ENCODE data around the gene BTBD8.

The BTBD8 gene

DNA sequence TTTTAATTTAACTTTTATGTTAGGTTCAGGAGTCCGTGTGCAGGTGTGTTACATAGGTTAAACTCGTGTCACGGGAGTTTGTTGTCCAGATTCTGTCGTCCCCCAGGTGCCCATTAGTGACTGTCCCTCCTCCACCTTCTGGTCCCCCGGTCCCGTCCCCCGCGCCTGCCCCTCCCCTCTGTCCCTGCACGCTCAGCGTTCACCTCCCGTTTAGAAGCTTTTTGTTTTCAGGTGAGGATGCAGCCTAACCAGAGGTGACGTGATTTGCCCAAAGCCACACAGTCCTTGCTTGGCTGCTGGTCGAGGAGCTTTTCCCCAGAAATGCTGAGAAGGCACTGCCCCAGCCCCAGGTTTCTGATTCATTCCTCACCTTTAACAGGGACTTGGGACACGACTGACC, 138.4 kb downstream of the BTBD8 start:
- H3K36me3 ChIP-seq (ENCODE audit: control insufficient read depth, insufficient read depth, low read length), result no peaks in the 10 kb centered on the region
- TF ChIP-seq, protein P1, sequence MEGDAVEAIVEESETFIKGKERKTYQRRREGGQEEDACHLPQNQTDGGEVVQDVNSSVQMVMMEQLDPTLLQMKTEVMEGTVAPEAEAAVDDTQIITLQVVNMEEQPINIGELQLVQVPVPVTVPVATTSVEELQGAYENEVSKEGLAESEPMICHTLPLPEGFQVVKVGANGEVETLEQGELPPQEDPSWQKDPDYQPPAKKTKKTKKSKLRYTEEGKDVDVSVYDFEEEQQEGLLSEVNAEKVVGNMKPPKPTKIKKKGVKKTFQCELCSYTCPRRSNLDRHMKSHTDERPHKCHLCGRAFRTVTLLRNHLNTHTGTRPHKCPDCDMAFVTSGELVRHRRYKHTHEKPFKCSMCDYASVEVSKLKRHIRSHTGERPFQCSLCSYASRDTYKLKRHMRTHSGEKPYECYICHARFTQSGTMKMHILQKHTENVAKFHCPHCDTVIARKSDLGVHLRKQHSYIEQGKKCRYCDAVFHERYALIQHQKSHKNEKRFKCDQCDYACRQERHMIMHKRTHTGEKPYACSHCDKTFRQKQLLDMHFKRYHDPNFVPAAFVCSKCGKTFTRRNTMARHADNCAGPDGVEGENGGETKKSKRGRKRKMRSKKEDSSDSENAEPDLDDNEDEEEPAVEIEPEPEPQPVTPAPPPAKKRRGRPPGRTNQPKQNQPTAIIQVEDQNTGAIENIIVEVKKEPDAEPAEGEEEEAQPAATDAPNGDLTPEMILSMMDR (IDR thresholded peaks at IDR 0.05; ENCODE audit: insufficient read depth, low read length, poor library complexity, severe bottlenecking), result no peak
- H3K27me3 ChIP-seq (replicated peaks; ENCODE audit: control insufficient read depth, insufficient read depth, low read length), result no peaks in the 10 kb centered on the region
- H3K4me3 ChIP-seq (replicated peaks; ENCODE audit: low read depth, low read length), result no peak overlapping the region
- no peak for DNase-seq (ENCODE audit: extremely low read depth, insufficient read length)

DNA sequence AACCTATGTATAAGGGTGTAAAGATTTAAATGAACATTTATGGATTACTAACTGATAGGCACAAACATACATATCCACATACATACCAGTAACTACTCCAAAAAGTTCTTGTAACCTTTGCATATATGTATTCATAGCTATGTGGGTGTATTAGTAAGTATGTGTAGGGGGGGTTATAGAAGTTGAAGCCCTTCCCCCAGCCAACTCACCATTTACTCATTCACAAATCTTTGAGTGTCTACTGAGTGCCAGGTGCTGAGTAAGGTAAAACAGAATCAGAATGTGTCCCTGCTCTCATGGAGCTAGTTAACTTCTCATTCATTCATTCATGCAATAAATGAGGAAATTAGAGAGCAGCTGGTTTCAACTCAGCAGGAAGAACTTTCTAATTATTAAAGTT, 138.9 kb downstream of the BTBD8 start:
- no peak for DNase-seq (ENCODE audit: extremely low read depth, insufficient read length)

GRCh38 chr1:92228401-92228800, 148.3 kb downstream of the BTBD8 start:
- TF ChIP-seq, protein P1 (IDR thresholded peaks at IDR 0.05; ENCODE audit: insufficient read depth, low read length, poor library complexity, severe bottlenecking), result no peak
- DNase-seq (ENCODE audit: extremely low read depth, insufficient read length), result no peak
- H3K36me3 ChIP-seq (ENCODE audit: control insufficient read depth, insufficient read depth, low read length), result no peaks in the 10 kb centered on the region

More for the DNA sequence above, 138.9 kb downstream of the BTBD8 start:
- H3K27me3 ChIP-seq (replicated peaks; ENCODE audit: control insufficient read depth, insufficient read depth, low read length), result no peaks in the 10 kb centered on the region
- H3K4me3 ChIP-seq (replicated peaks; ENCODE audit: low read depth, low read length), result no peak overlapping the region
- TF ChIP-seq, protein P1 (IDR thresholded peaks at IDR 0.05; ENCODE audit: insufficient read depth, low read length, poor library complexity, severe bottlenecking), result no peak
- H3K36me3 ChIP-seq (ENCODE audit: control insufficient read depth, insufficient read depth, low read length), result no peaks in the 10 kb centered on the region

GRCh38 chr1:92230736-92231135, 150.6 kb downstream of the BTBD8 start:
- DNase-seq (ENCODE audit: extremely low read depth, insufficient read length), result no peak
- TF ChIP-seq, protein P1 (IDR thresholded peaks at IDR 0.05; ENCODE audit: insufficient read depth, low read length, poor library complexity, severe bottlenecking), result no peak
- H3K36me3 ChIP-seq (ENCODE audit: control insufficient read depth, insufficient read depth, low read length), result no peaks in the 10 kb centered on the region
- no peak overlapping the region for H3K4me3 ChIP-seq (replicated peaks; ENCODE audit: low read depth, low read length)
- no peaks in the 10 kb centered on the region for H3K27me3 ChIP-seq (replicated peaks; ENCODE audit: control insufficient read depth, insufficient read depth, low read length)

More at GRCh38 chr1:92228401-92228800, 148.3 kb downstream of the BTBD8 start:
- no peak overlapping the region for H3K4me3 ChIP-seq (replicated peaks; ENCODE audit: low read depth, low read length)
- H3K27me3 ChIP-seq (replicated peaks; ENCODE audit: control insufficient read depth, insufficient read depth, low read length), result no peaks in the 10 kb centered on the region
